GM13976 (cell line): ENCODE results near the gene LHFPL6.

Source experiments
- DNase-seq: peaks from one replicate; pipeline ENCODE4 v3.0.0; 2012; ENCODE audit warnings: low spot score
- CTCF ChIP-seq: IDR thresholded peaks from 2 replicates; pipeline ENCODE4 v1.5.1; 2012; ENCODE audit warnings: borderline replicate concordance, mild to moderate bottlenecking; ENCODE audit not compliant: insufficient read depth; ENCODE audit errors: extremely low read depth, missing control alignments, control extremely low read depth
- in situ Hi-C: fragments of 300-500 bp; cut with MboI; formaldehyde crosslinking; loops from one replicate; pipeline ENCODE4 v1.12.0; 2022; ENCODE audit warnings: low sequenced_read_pairs, mixed read lengths, inconsistent platforms; ENCODE audit not compliant: unreplicated experiment

LHFPL6 gene

GRCh38 chr13:39371706-39372105 lies 231.3 kb downstream of the LHFPL6 start:
- no peak for TF ChIP-seq CTCF
- DNase-seq: no peak
- in situ Hi-C loops: no loop called here

GRCh38 chr13:39370554-39370953 lies 232.4 kb downstream of the LHFPL6 start:
- TF ChIP-seq CTCF: no peak
- in situ Hi-C loops: no loop called here
- DNase-seq: no peak

GRCh38 chr13:39370048-39370447 lies 232.9 kb downstream of the LHFPL6 start:
- in situ Hi-C loops: no loop called here
- no peak for DNase-seq
- no peak for TF ChIP-seq CTCF

GRCh38 chr13:39369161-39369890 lies 233.7 kb downstream of the LHFPL6 start:
- no peak for TF ChIP-seq CTCF
- in situ Hi-C loops: no loop called here
- DNase-seq: no peak

GRCh38 chr13:39365879-39366278 lies 237.1 kb downstream of the LHFPL6 start:
- no peak for DNase-seq
- in situ Hi-C loops: no loop called here
- no peak for TF ChIP-seq CTCF

GRCh38 chr13:39364947-39365468 lies 238.0 kb downstream of the LHFPL6 start:
- TF ChIP-seq CTCF: no peak
- in situ Hi-C loops: no loop called here
- DNase-seq: no peak
